GM20000 (cell line): ENCODE measurements around the gene LPAR6.
"Not testable (repeated sequence)": the region's sequence is repeated elsewhere in the genome, so short reads cannot be mapped to it uniquely, and the experiment has no call there.

ENCODE experiments used
- DNase-seq: peaks from one replicate; pipeline ENCODE4 v3.0.0; 2012; ENCODE audit warnings: low spot score
- CTCF ChIP-seq: IDR thresholded peaks from 2 replicates; pipeline ENCODE4 v1.5.1; 2012; ENCODE audit warnings: mild to moderate bottlenecking, control low read depth; ENCODE audit errors: extremely low read depth, missing control alignments

The LPAR6 gene

GRCh38 chr13:48412881-48413351, at the start of gene LPAR6:
Gene LPAR6, minus strand, starts transcription at chr13:48413113. Its CDS starts 690 bp downstream, at chr13:48412423.
- no peak for DNase-seq
- no peak for TF ChIP-seq CTCF

GRCh38 chr13:48457578-48458242, 44.8 kb upstream of the LPAR6 start:
- no peak for DNase-seq
- no peak for TF ChIP-seq CTCF

- DNase-seq, result no peak
- TF ChIP-seq CTCF, result no peak
These were observed 43.6 kb upstream of the LPAR6 start for GRCh38 chr13:48456546-48456945.

GRCh38 chr13:48451196-48451595, 38.3 kb upstream of the LPAR6 start:
- not testable (repeated sequence) for DNase-seq

GRCh38 chr13:48449656-48450055, 36.7 kb upstream of the LPAR6 start:
- TF ChIP-seq CTCF, result no peak
- no peak for DNase-seq

GRCh38 chr13:48448959-48449614, 36.2 kb upstream of the LPAR6 start:
- no peak for TF ChIP-seq CTCF
- DNase-seq, result no peak

- DNase-seq, result no peak
- no peak for TF ChIP-seq CTCF
These were observed 35.5 kb upstream of the LPAR6 start for GRCh38 chr13:48448285-48448958.
